Daoy (cell line): ENCODE measurements around the gene CFAP53. TPM values are rescaled to one million over a fixed set of nuclear protein-coding genes. Genes with fewer than 3 reads are reported as not detected.
A peak's percentile ranks its signal among the peaks of the same experiment; 100 is the strongest.

Experiments used
- DNase-seq: peaks from one replicate; pipeline ENCODE4 v3.0.0-alpha.2; 2015; ENCODE audit warnings: low read depth
- total RNA-seq: library from RNA; depleted of rRNA; stranded (reverse); fragments of >200 nt; shearing (Covaris generic); gene quantifications from 2 replicates; pipeline ENCODE4 v1.2.3, GENCODE V29; 2014

CFAP53 gene
- total RNA-seq, 1 experiment from 2014 or later: 0.06 TPM

DNA sequence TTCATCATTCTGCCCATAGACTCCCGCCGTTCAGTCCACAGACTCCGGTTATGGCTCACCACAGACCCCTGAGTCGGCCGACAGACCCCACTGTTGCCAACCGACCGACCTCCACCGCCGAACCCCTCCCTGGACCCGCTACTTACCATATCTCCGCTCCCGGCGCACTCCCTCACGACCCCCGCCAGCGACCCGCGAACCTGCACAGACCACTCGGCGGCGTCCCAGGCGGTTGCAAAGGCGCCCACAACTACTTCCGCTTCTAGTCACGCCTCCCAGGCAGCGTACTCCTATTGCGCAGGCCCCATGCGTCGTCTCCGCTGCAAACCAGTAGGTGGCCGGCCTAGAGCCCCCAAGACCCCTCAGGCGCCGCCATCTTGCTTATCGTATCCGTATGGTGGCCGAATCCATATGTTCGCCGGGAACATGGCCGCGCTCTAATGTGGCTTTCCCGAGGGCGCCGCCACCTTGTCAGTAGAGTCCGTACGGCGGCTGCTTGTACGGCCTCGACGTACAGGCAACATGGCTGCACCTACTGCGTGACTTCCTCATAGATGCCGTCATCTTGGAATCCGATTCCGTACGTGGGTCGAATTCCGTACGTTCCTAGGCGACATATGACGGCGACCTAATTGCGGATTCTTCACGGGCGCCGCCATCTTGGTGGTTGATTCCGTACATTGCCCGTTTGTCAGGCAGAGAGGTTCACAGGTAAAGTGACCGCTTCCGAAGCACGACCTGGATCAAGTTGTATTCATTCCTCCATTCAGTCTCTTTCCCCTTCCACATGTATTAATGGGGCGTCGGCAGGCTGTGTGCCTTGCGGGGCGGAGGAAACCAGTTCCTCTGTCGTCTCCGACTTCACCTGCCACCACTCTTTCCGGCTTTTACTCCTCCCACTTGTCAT, 21.4 kb upstream of the CFAP53 start, which contains the start of gene CXXC1:
CXXC1 (minus strand) TSS at position 252 of the 907 bp plus-strand sequence; CDS start at position 149, 103 bp downstream.
- peak; percentile 98 for DNase-seq

DNA sequence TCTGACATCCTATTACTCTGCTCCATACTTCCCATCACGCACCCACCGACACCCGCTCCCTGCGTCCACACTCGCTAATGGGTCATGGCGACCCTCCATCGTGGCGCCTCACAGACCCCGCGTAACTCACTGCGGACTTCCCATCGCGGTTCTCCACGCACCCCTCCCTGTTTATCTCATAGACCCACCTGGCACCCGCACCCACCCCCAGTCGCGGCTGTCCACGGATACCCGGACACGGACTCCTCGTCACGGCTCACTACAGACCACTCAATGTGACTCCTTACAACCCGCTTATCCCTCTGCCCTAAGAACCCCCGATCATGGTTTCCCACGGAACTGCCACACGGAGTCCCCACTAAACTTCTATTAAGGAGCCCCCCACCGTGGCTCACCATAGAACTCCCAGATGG, 20.7 kb upstream of the CFAP53 start:
- no peak for DNase-seq

DNA sequence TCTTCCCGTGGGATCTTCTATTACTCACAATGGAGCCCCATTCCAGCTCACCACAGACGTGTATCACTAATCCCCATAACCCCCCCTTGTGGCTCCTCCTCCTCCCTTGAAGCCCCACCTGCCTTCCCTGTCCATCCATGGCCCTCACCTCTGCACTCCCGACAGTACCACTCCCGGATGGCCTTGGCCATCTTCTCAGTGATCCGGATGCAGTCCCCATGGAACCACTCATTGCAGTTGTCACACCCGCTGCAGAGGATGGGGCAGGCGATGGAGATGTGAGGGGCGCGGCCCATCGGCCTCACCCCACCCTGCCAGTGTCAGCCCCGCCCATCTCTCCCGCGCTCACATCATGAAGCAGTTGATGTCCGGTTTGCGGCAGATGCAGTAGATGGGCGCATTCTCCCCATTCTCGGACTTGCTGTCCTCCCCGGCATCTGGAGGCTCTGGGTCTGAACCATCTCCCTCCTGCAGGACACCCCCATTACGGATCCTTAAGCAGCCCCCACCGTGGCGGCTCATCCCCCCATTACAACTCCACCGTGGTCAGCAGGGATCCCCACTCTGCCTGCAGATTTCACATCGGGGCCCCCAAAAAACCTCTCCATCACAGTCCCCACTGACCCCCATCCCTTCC, 20.2 kb upstream of the CFAP53 start:
- DNase-seq: peak; percentile 66

DNA sequence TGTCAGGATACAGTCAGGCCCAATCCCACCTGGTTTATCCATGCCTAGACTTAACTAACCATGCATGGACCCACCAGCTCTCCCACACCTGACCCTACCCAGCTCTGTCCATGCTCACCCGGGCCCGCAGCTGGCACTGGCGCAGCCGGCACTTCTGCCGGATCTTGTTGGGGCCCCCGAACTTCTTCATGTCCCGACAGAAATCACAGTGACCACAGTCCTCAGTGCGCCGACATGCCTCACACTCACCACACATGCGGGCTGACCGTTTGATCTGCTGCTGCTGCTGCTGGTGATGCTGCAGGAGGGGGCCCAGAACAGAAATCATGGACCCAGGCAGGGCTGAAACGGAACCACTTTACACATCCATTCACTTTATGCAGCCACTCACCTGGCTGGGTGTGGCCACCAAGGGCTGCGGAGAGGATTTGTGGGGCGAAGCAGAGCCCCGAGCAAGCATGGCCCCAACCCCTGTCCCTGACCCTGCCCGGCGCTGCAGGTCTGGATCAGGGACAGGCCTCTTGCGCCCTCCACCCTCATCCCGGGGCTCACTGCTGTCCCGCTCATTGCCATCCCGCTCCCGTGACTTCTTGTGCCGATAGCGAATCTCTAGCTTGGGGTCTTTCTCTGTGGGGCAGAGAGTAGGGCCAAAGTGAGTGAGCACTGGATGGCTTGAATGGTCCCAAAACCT, 19.5 kb upstream of the CFAP53 start:
- DNase-seq: no peak

DNA sequence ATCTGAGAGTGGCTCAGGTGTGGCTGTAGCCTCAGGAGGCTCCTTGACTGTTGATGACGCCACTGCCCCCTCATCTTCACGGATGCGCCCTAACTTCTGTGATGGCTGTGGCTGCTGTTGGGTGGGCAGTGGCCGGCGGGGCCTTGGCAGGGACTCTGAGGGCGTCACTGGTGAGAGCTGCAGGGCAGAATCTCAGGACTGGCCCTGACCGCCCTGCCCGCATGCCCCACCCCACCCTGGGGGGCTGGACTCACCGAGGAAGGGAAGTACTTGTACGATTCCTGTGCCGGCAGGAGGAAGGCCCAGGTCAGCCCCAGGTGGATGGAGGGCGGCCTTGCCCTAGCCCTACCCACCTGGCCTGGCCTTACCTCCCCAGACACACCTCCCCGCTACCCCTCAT, 18.8 kb upstream of the CFAP53 start:
- no peak for DNase-seq

DNA sequence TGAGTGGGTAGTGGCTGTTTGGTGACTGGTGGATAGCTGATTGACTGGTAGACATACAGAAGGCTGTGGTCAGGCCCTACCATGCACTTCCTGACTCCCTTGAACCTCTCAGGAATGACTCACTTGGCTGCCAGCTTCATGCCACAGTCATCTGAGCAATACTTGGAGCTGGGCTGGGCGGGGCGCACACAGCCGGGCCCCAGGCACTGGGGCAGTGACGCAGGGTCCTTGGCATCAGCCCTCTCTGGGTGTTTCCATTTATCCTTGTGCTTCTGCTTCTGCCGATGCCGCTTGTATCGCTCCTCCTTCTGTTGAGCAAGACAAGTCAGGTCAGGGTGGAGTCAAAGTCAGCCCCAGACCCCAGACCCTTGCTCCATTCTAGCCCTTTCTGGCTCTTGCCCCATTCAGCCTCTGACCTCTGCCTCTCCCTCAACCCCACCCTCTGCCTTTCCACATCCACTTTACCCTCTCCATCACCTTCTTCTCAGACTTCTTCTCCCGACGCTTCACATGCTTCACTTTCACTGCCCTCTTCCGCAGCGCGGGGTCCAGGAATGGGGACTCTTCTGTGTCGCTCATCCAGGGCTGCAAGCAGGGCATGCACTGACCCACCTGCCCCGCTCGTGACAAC, 18.1 kb upstream of the CFAP53 start:
- DNase-seq: peak; percentile 85

DNA sequence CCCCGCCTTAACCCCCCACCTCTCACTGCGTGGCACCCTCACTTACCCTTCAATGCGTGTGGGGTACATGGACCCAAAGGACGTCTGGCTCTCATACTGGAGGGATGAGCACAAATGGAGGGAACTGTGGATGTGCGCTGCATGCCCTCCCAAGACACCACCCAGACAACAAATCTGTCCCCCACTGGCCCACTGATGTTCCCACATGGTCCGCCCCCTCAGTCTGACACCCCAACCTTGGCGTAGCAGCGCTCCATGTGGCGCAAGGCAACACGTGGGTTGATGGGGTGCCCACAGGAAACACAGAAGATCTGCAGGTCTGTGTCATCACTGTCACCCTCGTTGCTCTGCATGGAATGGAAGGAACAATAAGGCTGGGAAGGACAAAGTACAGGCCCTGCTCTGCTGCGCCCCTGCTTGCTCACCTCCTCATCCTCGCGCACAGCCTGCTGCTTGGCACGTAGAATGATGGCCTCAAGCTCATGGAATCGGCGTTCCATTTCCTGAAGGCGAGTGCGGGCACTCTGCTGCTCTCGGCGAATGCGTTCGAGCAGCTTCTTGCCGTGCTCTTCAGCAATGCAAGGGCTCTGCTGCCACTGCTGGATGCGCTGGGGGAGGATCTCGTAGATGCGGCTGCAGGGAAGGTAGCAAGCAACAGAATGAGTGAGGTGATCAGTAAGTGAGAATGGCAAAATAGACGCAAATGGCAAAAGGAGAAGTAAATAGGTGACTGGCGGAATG, 17.3 kb upstream of the CFAP53 start:
- DNase-seq: no peak

DNA sequence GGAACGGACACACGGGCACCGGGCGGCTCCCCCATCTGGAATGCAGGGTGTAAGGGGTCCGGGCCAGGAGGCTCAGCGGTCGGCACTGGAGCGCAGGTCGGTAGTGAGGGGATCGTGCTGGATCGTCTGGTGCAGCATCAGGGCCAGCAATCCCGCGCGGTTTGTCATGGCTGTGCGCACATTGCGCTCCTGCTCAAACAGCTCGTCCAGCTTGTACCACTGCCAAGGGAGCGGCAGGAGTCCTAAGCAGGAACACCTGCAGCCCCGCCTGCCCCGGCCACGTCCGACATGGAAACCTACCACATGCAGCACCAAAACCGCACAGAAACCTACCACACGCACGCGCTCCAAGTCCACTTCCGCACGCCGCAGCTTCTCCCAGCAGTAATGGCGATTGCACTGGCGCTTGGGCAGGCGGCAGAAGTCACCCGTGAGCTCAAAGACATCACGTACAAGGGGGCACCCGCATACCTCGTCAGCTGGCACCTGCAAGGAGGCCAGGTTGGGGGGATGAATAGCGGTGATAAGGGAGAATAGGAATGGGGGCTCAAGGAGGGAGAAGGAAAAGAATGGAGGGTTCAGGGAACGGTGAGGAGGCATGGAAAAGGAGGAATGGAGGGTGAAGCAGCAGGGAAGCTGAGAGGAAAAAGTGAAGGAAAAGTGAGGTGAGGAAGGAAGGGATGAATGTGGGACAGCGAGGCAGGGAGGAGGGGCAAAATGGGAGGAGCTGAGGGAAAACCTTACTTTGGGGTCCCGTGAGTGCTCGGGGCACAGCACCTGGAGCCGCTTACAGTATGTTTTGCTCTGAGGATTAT, 16.4 kb upstream of the CFAP53 start:
- DNase-seq: no peak

DNA sequence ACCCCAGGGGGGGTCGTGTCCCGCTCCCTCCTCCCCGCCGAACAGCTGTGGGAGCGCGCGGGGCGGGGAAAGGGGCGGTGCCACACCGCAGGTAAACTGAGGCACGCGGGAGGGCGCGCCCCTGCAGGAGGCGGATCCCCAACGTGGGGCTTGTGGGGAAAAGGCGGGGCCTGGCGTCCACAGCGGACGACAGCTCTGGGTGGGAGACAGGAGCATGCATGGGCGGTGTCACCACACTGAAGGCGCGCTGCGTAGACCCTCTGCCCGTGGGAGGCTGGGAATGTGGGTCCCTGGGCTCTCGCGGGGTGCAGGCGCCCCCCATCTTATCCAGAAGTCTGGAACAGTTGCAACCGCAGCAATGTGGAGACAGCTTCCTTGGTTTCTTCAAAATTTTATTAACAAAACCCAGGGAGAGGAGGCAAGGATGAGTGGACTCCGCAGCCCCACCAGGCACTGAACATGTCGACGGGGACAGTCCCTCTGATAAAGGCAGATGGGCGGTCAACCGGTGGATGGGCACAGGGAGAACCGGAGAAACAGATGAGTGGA, 15.8 kb upstream of the CFAP53 start:
- DNase-seq: no peak

DNA sequence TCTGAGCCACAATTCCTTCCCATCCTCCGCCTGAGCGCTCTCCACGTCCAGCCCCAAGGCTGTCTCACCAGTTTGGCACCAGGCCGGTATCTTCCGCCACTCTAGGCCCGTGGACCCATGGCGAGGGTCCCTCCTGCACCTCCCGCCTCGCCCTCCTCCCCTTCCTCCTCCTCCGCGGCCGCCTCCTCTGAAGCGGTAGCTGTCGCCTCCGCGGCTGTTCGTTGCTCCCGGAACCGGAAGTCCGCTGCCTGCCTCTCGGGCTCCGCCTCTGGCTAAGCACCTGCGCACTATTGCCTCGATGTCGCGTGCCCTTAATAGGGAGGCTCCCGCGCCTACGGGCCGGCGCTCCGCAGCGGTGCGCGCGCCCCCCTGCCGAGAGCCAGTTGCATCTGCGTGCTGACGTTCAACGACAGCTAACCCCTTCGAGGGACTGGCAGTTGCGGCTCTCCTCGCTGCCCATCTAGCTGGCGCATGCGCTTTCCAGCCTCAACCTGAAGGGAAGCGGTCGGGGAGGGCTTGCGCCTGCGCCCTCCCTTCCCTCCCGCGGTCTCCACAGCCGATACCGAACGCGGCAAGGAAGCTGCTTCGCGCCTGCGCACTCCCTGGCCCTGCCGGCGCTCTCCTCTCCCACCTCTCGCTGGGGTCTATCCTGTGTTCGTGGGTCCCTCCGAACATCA, 15.1 kb upstream of the CFAP53 start, which contains the start of gene MBD1:
MBD1 (minus strand) TSS at position 229 of the 677 bp plus-strand sequence. CDS start 1,531 bp downstream, outside the sequence.
- peak; percentile 98 for DNase-seq

DNA sequence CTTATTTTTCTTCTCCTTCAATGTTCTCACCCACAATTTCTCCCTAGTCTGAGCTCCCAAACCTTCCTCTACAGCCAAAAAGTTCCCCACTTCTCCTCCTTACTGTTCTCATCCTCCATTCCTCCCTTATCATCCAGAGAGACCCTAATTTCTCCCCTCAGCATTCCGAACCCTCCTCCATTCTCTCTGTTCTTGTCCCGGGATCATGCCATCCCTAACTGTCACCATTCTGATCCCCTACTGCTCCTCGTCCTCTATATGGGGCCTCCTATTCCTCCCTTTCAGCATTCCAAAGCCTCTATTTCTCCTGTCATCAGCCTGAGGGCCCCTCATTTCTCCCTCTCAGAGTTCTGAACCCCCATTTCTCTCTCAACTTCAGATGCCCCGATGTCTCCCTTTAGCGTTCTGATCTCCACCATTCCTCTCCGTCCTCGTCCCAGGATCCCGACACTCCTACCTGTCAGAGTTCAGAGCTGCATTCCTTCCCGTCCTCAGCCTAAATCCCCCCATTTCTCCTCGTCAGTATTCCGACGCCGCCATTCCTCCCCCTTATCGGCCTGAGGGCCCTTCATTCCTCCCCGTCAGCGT, 14.5 kb upstream of the CFAP53 start:
- DNase-seq: no peak

DNA sequence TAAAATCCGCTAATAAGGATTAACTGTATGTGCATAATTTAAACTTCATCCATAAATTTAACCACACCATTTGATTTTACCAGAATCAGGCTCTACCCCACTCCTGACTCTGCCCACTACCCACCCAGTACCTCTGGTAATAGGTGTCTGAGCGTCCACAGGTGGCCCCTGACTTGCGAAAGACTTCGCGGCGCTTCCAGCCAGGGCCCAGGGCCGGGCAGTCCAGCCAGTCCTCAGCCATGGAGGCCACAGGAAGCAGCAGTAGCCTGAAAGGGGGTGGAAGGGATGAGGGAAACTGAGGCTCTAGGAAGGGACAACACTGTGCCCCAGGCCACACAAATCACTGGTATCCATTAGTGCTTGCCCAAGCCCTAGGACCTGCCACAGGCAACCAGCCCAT, 13.5 kb upstream of the CFAP53 start:
- no peak for DNase-seq

DNA sequence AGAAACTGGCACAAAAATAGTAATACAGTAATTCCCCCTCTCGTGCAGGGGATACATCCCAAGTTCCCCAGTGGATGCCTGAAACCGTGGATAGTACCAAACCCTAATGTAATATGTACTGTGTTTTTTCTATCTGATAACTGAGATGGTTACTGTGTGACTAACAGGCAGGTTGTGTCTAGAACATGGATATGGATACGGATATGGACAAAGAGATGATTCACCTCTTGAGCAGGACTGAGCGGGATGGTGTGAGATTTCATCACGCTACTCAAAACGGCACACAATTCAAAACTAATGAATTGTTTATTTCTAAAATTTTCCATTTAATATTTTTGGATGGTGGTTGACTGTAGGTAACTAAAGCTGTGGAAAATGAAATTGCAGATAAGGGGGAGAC, 11.6 kb upstream of the CFAP53 start:
- peak; percentile 33 for DNase-seq

DNA sequence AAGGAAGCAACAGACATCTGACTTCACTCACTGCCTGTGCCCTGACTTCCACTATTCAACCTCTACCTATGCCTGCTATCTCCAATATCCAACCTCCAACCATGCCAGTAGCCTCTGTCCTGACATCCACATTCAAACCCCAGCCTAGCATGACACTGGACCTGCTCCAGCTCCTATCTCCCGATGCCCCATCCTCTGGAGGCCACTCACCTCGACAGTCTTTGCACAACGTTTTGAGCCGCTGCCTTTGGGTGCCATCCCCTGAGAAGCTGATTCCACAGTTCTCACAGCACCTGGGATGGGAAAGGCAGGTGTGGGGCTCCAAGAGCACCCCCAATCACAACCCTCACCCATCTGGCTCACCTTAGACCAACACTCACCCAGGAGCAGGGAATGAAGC, 10.2 kb upstream of the CFAP53 start:
- no peak for DNase-seq

DNA sequence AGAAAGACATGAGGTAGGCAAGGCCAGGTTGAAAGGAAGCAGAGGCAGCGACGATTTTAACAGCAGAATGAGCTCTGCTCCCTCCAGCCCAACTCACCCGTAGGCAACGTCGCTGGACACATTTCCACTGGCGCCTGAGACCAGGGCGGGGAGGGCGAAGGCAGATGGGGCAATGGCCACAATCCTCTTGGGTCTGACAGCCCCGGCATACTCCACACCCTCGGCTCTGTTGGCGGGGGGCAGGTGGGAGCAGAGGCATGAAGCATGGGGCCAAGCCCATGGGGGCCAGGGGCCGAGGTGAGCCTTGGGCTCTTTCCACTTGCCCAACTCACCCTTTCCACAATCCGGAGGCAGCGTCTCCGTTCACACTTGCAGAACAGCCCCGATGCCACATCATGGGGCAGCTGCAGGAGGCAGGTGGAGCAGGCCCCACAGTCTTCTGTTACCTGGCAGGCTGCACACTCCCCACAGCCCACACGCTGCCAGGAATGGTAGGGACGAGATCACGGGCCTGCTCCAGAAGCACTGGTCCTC, 9.3 kb upstream of the CFAP53 start:
- DNase-seq: no peak

DNA sequence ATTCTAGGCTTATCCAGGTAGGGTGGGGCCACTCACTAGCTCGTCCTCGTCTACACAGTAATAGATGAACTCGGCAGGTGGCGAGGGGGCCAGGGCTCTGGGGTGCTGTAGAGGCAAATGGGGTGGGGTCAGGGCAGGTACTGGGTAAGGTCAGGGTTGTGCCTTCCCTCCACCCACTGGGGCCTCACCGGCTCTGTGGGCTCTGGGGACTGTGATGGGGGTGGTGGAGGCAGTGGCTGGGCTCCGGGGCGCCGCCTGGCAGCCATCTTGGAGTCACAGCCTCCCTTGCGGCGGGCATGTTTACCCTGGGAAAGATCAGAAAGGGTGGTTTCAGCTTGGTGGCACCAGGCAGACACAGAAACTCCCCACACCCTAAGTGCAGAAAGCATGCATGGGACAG, 8.6 kb upstream of the CFAP53 start:
- DNase-seq: no peak

DNA sequence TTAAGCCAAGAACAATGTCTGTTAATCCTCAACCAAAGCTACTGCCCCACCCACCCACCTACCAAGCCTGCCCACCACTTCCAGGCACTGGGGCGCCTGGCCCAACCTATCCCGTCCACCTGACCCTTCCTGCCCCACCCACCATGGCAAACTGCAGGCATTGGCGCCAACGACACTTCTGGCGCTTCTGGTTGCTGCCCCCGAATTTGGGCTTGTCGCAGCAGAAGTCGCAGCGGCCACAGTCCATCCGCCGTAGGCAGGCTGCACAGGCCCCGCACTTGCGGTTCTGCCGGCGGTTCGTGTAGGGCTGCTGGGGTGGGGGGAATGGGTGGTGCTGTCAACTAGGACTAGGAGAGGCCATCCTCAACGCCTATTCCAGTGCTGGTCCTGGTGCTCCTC, 7.7 kb upstream of the CFAP53 start:
- no peak for DNase-seq

DNA sequence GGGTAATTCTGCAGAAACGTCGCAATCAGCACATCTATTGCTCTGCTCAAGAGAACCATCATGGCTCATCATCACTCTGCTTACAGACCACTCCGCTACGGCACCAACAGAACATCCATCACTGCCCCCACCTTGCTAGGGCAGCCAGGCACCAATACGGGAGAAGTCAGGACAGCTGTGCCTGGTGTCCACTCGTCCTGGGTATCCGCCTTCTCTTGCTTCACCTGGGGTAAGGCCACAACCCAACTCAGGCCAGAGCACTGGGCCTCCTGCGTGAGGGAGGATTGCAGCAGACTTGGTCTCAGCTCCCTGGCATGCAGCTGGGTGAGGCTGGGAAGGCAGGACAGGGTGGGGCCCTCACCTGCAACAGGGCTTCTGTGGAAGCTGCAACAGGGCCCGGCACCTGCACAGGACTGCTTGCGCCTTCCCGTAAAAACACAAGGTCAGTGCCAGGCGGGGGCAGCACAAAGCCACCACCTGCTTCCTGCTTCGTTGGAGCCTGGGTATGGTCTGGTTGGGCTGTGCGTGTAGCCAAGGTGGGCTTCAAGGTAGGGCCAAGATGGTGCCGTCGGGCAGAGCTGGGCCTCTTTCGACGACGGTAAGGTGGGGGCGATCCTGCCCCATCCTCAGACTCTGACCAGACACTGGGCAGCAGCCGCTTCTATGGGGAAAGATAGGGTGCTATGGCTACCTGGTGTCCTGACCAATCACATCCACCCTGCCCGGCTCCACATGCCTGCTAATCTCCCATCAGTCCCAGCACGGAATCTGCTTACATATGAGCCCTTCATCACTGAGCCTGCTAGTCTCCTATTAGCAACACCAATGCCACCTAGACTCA, 7.1 kb upstream of the CFAP53 start:
- DNase-seq: no peak
